ENCODE data around the gene MYO9A.

The MYO9A gene, protein sequence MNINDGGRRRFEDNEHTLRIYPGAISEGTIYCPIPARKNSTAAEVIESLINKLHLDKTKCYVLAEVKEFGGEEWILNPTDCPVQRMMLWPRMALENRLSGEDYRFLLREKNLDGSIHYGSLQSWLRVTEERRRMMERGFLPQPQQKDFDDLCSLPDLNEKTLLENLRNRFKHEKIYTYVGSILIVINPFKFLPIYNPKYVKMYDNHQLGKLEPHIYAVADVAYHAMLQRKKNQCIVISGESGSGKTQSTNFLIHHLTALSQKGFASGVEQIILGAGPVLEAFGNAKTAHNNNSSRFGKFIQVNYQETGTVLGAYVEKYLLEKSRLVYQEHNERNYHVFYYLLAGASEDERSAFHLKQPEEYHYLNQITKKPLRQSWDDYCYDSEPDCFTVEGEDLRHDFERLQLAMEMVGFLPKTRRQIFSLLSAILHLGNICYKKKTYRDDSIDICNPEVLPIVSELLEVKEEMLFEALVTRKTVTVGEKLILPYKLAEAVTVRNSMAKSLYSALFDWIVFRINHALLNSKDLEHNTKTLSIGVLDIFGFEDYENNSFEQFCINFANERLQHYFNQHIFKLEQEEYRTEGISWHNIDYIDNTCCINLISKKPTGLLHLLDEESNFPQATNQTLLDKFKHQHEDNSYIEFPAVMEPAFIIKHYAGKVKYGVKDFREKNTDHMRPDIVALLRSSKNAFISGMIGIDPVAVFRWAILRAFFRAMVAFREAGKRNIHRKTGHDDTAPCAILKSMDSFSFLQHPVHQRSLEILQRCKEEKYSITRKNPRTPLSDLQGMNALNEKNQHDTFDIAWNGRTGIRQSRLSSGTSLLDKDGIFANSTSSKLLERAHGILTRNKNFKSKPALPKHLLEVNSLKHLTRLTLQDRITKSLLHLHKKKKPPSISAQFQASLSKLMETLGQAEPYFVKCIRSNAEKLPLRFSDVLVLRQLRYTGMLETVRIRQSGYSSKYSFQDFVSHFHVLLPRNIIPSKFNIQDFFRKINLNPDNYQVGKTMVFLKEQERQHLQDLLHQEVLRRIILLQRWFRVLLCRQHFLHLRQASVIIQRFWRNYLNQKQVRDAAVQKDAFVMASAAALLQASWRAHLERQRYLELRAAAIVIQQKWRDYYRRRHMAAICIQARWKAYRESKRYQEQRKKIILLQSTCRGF (N-terminal part only)

DNA sequence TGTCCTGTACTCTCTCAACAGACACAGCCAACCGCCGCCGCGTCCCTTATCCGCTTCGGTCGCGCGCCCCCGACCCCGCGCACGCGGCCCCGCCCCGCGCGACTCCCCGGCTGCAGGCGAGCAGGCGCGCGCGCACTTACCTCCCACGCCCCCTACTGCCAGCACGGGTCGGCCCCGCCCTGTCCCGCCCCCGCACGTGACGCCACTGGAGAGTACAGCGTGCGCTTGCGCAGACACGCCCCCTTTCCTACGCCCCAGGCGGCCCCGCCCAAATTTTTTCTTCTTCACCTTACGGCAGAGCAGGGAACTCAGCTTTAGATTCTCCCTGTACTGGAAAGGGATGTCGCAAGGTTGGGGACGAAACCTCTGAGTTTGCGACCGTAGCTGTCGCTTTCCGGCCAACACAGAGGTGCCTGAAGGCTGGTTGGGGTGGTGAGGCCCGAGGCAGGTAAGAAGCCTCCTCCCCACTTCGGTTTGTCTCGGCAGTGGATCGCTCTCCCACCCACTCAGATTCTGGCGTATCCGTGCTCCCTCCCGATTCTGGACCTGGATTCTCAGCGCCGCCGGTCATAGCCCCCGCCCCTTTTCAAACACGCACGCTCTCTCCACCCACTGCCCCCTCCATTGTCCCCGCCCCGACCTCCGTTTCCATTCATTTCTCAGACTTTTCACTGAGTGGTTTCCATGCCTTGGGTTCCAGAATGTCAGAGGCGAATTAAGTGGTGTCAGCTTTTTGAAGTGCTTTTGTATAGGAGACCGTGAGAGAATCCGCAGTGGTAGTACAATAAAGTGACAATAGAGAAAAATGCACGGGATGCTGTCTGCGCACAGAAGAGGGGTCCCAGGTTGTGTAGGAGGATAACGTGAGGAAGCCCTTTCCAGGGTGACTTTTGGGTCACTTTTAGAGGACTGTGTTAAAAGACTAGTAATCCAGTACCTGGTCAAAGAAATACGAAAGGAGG is at the start of gene MYO9A, which contains the start of gene SENP8:
Gene MYO9A, minus strand, starts transcription at position 134 of the 962 bp plus-strand sequence. CDS start 71,587 bp downstream, outside the sequence.
Gene SENP8, plus strand, starts transcription at position 387 of the 962 bp plus-strand sequence. CDS start 21,221 bp downstream, outside the sequence.
- peaks cover 2 to 4% of the 10 kb centered on the region in 2 donors for H3K36me3 Mint-ChIP-seq
- ATAC-seq (replicated peaks) (peak; percentile 64 to 74), DNase-seq (peak; percentile 96)
- H3K9me3 Mint-ChIP-seq = no peaks in the 10 kb centered on the region
- H3K4me1 Mint-ChIP-seq = peaks cover 22 to 51% of the 10 kb centered on the region in 2 donors
- peak within 1 kb of the TSS; percentile 87 to 96 for H3K4me3 Mint-ChIP-seq
- peak within 1 kb of the TSS; percentile 100 for H3K27ac Mint-ChIP-seq
- H3K27me3 Mint-ChIP-seq = no peaks in the 10 kb centered on the region

DNA sequence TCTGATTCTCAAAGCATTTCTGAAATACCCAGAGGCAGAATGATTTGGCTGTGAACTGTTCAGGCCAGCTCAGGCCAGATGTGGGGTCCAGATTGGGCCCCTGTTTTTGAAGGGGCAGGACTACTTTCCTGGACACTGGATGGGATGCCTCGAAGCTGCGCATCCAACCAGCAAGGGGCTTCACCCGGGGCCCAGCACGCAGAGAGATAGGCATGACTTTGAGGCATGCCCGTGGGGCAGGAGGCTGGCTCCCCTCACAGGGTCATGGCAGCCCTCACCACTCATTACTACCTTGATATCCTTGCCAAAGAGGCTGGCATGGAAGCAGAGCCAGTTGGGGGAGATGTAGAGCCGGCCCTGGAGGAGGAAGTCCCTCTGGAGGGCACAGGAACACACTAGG is 49.5 kb upstream of the MYO9A start:
- H3K36me3 Mint-ChIP-seq = no peaks in the 10 kb centered on the region
- ATAC-seq (replicated peaks) (no peak), DNase-seq (no peak)
- H3K4me3 Mint-ChIP-seq = no peak overlapping the region
- H3K4me1 Mint-ChIP-seq = no peaks in the 10 kb centered on the region
- H3K27me3 Mint-ChIP-seq = peaks cover 26 to 28% of the 10 kb centered on the region in 2 donors
- no peaks in the 10 kb centered on the region for H3K9me3 Mint-ChIP-seq
- H3K27ac Mint-ChIP-seq = no peak overlapping the region

DNA sequence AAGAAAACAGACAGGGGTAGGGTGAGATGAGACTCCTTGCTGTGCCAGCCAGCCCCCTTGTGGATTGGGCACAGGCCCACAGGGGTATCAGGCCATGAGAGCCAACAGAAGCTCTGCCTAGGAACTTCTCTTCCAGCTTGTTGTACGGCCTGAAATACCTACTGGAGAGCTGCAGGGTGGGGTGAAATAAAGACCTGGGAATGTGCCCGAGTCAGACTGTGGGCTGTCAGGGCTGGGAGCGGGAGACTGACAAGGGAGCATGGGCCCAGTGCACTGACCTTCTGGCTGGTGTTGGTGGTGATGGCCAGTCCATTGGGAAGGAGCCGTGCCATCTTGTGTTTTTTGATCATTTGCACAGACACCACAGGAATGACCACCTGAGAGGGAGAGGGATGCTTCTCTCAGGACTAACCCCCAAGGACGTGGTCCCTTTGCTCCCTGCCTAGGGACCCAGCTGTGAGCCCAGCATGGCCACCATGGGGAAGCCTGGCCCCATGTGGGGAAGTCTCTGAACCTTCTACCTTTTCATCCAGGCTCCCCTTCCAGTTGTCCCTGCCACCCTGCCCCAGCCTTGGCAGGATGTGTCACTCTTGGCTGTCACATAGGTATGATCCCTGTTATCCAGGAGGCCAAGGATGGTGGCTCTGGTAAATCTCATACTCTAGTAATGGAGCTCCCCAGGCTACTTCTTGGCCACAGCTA is 48.9 kb upstream of the MYO9A start:
- Mint-ChIP-seq H3K27me3 (peaks cover 26 to 28% of the 10 kb centered on the region in 2 donors), H3K4me3 (no peak overlapping the region), H3K4me1 (no peaks in the 10 kb centered on the region), H3K27ac (no peak overlapping the region), H3K36me3 (no peaks in the 10 kb centered on the region), H3K9me3 (no peaks in the 10 kb centered on the region)
- no peak for ATAC-seq (replicated peaks)
- DNase-seq = no peak

DNA sequence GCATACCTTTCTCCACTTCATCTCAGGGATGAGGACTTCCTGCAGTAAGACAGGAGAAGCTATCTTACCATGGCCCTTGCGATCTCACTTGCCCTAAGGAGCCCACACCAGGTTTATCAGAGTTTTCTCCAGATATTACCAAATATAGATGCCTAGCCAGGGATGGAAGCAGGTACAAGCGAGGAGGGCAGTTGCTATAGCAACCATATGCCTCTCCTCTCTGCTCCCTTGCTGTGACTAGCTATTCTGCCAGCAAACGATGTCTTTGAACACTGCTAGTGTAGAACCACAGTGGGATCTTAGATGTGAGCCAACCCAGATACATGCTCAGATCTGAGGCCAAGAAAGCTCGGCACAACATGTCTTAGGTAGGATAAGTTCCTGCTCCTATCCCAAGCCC is 45.8 kb upstream of the MYO9A start:
- no peak for ATAC-seq (replicated peaks)
- DNase-seq = no peak
- Mint-ChIP-seq H3K9me3 (no peaks in the 10 kb centered on the region), H3K27ac (no peak overlapping the region), H3K4me1 (no peaks in the 10 kb centered on the region), H3K36me3 (no peaks in the 10 kb centered on the region), H3K4me3 (no peak overlapping the region), H3K27me3 (peaks cover 26% of the 10 kb centered on the region in 2 donors)

DNA sequence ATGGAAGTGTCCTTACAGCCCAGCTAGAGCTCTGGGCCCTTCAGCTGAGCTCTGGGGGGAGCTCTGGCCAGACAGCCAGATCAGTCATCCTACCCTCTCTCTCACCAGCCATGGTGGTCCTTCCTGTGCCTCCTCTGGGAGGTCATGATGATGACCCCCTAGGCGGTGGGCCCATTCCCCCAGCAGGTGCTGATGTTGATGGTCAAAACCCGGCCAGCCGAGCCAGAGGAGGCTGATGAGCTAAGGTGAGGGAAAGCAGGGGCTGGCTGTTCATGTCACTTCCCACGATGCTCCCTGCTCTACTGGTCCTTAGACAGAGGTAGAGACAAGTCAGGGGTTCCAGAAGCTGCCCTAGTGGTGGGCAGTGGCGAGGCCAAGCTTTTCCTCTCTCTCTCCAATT is 44.6 kb upstream of the MYO9A start:
- Mint-ChIP-seq H3K9me3 (no peaks in the 10 kb centered on the region), H3K4me1 (no peaks in the 10 kb centered on the region), H3K36me3 (no peaks in the 10 kb centered on the region), H3K27me3 (peaks cover 19% of the 10 kb centered on the region in 2 donors), H3K27ac (no peak overlapping the region), H3K4me3 (no peak overlapping the region)
- ATAC-seq (replicated peaks) = no peak
- no peak for DNase-seq

DNA sequence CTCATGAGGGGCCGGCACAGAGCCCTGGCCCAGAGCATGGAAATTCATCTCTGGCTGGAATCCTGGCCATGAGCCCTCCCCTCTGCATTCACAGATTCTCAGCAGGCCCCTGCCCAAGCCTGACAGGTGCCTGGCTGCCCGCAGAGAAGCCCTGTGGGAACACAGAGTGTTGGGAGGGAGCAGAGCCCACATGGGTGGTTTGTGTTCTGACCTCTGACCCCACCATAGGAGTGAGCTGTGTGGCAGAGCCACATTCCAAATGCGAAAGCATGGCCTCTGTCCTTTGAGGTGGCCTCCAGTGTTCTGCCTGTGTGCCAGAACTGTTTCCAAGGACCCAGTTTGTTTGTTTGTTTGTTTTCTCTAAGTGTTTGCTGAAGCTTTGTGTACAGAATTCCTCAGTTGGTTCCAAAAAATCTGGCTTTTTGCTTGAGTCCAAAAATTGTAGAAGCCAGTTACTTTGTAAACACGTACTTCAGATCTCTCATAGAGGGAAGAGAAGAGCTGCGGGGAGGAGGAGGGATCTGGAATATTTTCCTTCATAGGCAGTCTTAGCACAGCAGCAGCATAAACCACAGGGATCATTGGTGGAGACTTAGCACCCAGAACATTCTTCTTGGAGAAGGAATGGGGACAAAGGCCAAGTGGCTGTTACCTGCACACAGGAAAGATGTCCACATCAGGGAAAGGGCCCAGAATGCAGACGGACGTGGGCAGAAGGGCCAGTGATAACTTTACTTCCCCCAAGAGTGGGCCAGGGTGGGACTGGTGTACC is 43.6 kb upstream of the MYO9A start:
- H3K4me1 Mint-ChIP-seq = no peaks in the 10 kb centered on the region
- no peaks in the 10 kb centered on the region for H3K9me3 Mint-ChIP-seq
- H3K4me3 Mint-ChIP-seq = no peak overlapping the region
- no peaks in the 10 kb centered on the region for H3K36me3 Mint-ChIP-seq
- H3K27ac Mint-ChIP-seq = peak overlapping the region; percentile 43
- H3K27me3 Mint-ChIP-seq = peaks cover 9% of the 10 kb centered on the region in 2 donors
- DNase-seq = no peak
- no peak for ATAC-seq (replicated peaks)

DNA sequence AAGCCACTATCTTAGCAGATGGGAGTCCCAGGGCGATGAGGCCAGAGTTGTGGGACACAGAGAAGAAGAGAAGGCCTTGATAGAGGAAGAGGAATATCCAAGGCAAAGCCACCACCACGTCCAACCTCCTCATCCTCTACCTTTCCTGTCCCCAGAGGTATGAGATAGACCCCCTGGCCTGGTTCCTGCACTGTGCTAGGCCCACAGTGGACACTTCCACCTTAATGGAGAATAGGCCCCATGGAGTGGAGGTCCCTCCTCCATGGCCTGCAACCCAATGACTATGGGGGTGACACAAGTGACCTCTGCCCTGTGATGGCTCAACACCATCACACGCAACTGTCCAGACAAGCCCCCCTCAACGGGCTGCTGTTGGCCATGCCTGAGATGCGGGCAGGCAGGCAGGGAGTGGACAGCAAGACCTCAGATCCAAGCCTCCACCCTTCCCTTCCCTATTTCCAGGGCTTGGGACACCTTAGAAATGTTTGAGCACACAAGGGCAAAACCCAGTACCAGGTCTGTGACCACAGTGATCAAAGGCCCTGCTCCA is 42.8 kb upstream of the MYO9A start:
- H3K36me3 Mint-ChIP-seq = no peaks in the 10 kb centered on the region
- peaks cover 0 to 2% of the 10 kb centered on the region in 2 donors for H3K4me1 Mint-ChIP-seq
- no peak overlapping the region for H3K27ac Mint-ChIP-seq
- no peak overlapping the region for H3K4me3 Mint-ChIP-seq
- ATAC-seq (replicated peaks) = no peak
- no peaks in the 10 kb centered on the region for H3K9me3 Mint-ChIP-seq
- H3K27me3 Mint-ChIP-seq = peaks cover 5 to 6% of the 10 kb centered on the region in 2 donors
- no peak for DNase-seq

DNA sequence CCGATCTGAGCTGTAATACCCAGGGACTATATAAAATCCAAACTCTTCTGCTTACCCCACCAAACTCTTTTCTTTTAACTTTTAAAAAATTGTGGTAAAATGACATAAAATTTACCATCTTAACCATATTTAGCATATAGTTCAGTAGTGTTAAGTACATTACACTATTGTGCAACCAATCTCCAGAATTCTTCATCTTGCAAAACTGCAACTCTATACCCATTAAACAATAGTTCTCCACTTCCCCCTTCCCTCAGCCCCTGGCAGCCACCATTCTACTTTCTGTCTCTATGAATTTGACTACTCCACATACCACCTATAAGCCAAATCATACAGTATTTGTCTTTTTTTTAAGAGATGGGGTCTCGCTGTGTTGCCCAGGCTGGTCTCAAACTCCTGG is 39.0 kb upstream of the MYO9A start:
- peaks cover 5 to 9% of the 10 kb centered on the region in 2 donors for H3K27me3 Mint-ChIP-seq
- no peaks in the 10 kb centered on the region for H3K9me3 Mint-ChIP-seq
- ATAC-seq (replicated peaks) (no peak), DNase-seq (no peak)
- no peak overlapping the region for H3K4me3 Mint-ChIP-seq
- no peaks in the 10 kb centered on the region for H3K36me3 Mint-ChIP-seq
- no peak overlapping the region for H3K27ac Mint-ChIP-seq
- peaks cover 3 to 11% of the 10 kb centered on the region in 2 donors for H3K4me1 Mint-ChIP-seq

DNA sequence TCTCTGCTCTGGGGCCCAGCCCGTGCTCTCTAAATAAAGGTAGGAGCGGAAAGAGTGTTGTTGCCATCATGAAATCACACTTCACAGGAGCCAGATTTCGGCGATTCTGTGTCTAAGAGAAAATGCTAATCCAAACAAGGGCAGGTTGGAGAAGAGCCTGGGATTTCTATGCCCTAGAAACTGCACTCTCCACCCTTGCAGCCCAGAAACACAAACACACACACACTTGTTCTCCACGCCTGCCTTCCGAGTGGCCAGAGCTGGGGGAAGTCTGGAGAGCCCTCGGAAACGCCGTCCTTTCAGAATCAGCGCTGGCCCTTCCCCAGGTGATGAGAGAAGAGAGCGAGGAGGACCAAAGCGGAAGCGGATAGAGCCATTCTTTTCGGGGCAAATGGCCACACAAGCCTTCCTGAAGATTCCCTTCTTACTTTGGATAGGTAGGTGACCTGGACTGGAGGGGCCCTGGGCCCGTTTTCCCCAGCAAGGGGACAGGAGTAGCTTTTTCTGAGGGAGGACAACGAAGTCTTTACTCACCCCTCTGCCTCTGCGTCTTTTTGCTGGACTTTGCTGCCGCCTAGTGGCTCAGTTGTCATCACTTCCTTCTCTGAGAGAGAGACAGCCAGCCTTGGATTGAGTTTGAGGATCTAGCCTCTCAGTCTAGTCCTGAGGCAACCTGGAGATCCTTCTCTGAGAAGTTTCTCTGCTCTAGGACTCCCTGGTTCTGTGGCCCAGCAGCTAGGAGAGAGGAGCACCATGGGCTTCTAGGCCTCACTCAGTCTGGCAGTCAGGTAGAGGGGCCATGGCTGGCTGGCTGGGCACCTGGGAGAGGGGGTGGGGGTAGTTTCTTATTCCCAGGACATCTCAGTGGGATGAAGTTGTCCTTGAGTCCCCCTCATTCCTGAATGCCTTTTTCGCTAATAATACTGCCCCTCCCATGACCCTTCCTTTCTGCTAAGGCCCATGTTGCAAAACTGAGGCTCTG is 38.0 kb upstream of the MYO9A start:
- Mint-ChIP-seq H3K27me3 (peaks cover 7 to 14% of the 10 kb centered on the region in 2 donors), H3K4me3 (peak overlapping the region; percentile 87 to 92), H3K27ac (peak overlapping the region; percentile 56), H3K36me3 (no peaks in the 10 kb centered on the region), H3K4me1 (peaks cover 3 to 11% of the 10 kb centered on the region in 2 donors), H3K9me3 (no peaks in the 10 kb centered on the region)
- ATAC-seq (replicated peaks) (peak; percentile 98), DNase-seq (peak; percentile 64)

DNA sequence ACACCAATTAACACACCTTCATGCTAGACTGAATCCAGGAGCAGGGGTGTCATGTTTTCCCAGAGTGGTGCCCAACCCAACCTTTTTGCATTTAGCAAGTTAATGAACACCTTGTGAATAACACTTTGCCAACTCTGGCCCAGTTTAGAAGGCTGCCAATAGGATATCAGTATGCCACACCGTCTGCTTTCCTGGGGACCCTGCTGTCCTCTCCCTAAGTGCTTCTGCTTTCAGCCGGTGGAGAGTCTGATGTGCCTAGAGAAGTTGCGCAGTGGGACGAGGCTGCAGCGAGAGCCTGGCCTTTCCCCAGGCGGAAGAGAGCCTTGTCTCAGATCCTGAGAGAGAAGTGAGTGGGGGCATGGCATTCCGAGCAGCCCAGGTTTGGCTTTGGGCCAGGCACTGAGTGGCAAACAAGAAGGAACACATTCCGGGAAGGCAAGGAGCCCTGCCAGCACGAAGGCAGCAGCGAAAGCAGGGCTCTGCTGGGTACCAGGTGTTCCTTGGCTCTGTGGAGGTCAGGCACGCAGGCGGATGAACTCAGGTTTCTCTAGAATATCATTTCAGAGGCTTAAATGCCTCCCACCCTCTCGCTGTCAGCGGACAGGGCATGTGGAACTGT is 37.2 kb upstream of the MYO9A start:
- Mint-ChIP-seq H3K27me3 (peaks cover 11 to 18% of the 10 kb centered on the region in 2 donors), H3K36me3 (no peaks in the 10 kb centered on the region), H3K4me1 (peaks cover 3 to 11% of the 10 kb centered on the region in 2 donors), H3K4me3 (peak overlapping the region; percentile 87 to 92), H3K9me3 (no peaks in the 10 kb centered on the region), H3K27ac (no peak overlapping the region)
- DNase-seq = no peak
- no peak for ATAC-seq (replicated peaks)

DNA sequence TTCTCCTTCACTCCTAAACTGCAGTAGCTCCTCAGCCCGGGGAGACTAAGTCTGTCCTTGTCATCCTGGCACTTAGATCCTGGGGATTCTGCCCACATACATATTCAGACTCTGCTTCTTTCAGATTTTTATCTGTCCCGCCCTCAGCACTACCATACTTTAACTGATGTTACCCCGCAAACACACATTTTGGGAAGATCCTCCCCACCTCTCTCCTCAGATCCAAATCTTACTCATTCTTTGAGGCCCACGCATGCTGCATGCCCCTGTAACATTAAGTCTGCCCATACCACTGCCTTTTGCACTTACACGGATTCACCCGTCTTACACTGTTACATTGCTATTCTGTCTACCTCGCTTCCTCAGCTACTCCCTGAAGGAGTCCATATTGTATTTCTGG is 36.4 kb upstream of the MYO9A start:
- Mint-ChIP-seq H3K9me3 (no peaks in the 10 kb centered on the region), H3K36me3 (no peaks in the 10 kb centered on the region), H3K27me3 (peaks cover 11 to 18% of the 10 kb centered on the region in 2 donors), H3K4me3 (no peak overlapping the region), H3K4me1 (peaks cover 3 to 11% of the 10 kb centered on the region in 2 donors), H3K27ac (no peak overlapping the region)
- no peak for DNase-seq
- ATAC-seq (replicated peaks) = no peak
